Heart left ventricle (tissue), 16 donors: Measurements from ENCODE around the gene KCNH3. TPM values are rescaled to one million over a fixed set of nuclear protein-coding genes. Genes with fewer than 3 reads are reported as not detected.

Source experiments
- ATAC-seq, 4 donors: fragments of 200-7000 bp; cut with Tn5 transposase; one replicate each; pipeline ENCODE4 v1.9.1; 2020 to 2022; ENCODE audit warnings: moderate library complexity in 4 of 4, mild to moderate bottlenecking in 3 of 4, moderate number of reproducible peaks in 1 of 4
- DNase-seq, 5 donors: peaks; one replicate each; pipeline ENCODE4 v3.0.0-alpha.2; 2020
- H3K27ac ChIP-seq, 12 donors: fragments of 200-600 bp; sonication (generic) in 4 of 12; one replicate each; pipeline versions ENCODE4 v1.5.0 to v1.8.0; 2016 to 2022; ENCODE audit warnings: mild to moderate bottlenecking in 2 of 12
- H3K27me3 ChIP-seq, 9 donors: fragments of 200-600 bp; sonication (generic) in 2 of 9; one replicate each; pipeline versions ENCODE4 v1.5.1 to v1.8.0; 2016 to 2022; ENCODE audit warnings: mild to moderate bottlenecking in 3 of 9
- H3K36me3 ChIP-seq, 9 donors: fragments of 200-600 bp; sonication (generic) in 2 of 9; one replicate each; pipeline versions ENCODE4 v1.5.0 to v1.8.0; 2018 to 2022; ENCODE audit warnings: mild to moderate bottlenecking in 2 of 9
- H3K4me1 ChIP-seq, 12 donors: fragments of 200-600 bp; sonication (generic) in 4 of 12; one replicate each; pipeline versions ENCODE4 v1.5.0 to v1.8.0; 2016 to 2022; ENCODE audit warnings: mild to moderate bottlenecking in 3 of 12
- H3K4me3 ChIP-seq, 12 donors: fragments of 200-600 bp; sonication (generic) in 4 of 12; one replicate each; pipeline versions ENCODE4 v1.5.0 to v1.8.0; 2017 to 2022; ENCODE audit warnings: mild to moderate bottlenecking in 9 of 12, moderate library complexity in 4 of 12
- H3K9me3 ChIP-seq, 12 donors: fragments of 200-600 bp; sonication (generic) in 4 of 12; one replicate each; pipeline versions ENCODE4 v1.5.0 to v1.8.0; 2016 to 2022; ENCODE audit warnings: mild to moderate bottlenecking in 1 of 12
- CTCF ChIP-seq, 12 donors: fragments of 200-600 bp; sonication (generic) in 4 of 12; IDR thresholded peaks; one replicate each; pipeline versions ENCODE4 v1.5.0 to v1.8.0; 2018 to 2022; ENCODE audit warnings: antibody characterized with exemption in 12 of 12, mild to moderate bottlenecking in 5 of 12
- POLR2A ChIP-seq, 2 donors: fragments of 450-650 bp; IDR thresholded peaks; one replicate each; pipeline ENCODE4 v1.6.1; 2017; ENCODE audit warnings: antibody characterized with exemption in 2 of 2, mild to moderate bottlenecking in 2 of 2, moderate library complexity in 2 of 2
- WGBS, 4 donors: extraction: QIAGEN DNeasy Blood & Tissue Kit in 2 of 4; methylation state at CpG; one replicate each; pipeline versions ENCODE4 v1.1.5 to v1.1.7; 2013 to 2018; 5-methylcytosine and 5-hydroxymethylcytosine counted together
- intact Hi-C, 10 donors: fragments of 100-400 bp; cut with DNase I; formaldehyde crosslinking; loops; one replicate each; pipeline versions ENCODE4 v1.11.1 to v1.14.2; 2022
- polyA plus RNA-seq, 2 donors: library from polyadenylated mRNA; stranded (reverse); fragments of 200-250 nt; gene quantifications; one replicate each; pipeline ENCODE4 v1.2.3, GENCODE V29; 2013
- total RNA-seq, 9 donors: library from RNA; depleted of rRNA in 2 of 9; stranded (reverse); fragments of >200 nt in 2 of 9; fragmentation: NEBNext Ultra II Directional in 3 of 9; extraction: Animal tissue kit (Norgen Biotek cat#: 25700) in 3 of 9; gene quantifications; one replicate each; pipeline versions ENCODE4 v1.1.0 to v1.2.4, GENCODE V29; 2016 to 2023
- donor health status: ischemic (EF 13 %, LVEDD 7.1; RV severe dilation, severe dysfunction).
- donor health status: healthy with polysubstance abuse.
- donor health status: DM: no; HTN: yes; CAD: no.
- donor health status: DM: no; HTN: no; CAD: no.
- donor health status: ischemic (EF 25% LVEDD 6.9; RV normal size, moderate dysfunction).
- donor health status: ischemic (EF 25% LVEDD 5.7; RV mildly dilated, moderate dysfunction).
- donor health status: healthy.
- donor health status: DM: yes; HTN: yes; CAD: no.
- donor health status: ischemic (EF 35%, LVEDD 5.7; RV mildly dilated, moderate dysfunction).
- donor health status: nonischemic (EF 11% LVEDD 7.7; RV severe dilation, severe dysfunction).
- donor health status: DM: yes; HTN: yes; CAD: no.
- donor health status: PGD.
- donor health status: ischemic (EF 29% LVEDD 5.4; RV normal size, mild dysfunction).
- donor health status: nonischemic (EF 23%, LVEDD 6.1; RV moderate dilation, normal function).

KCNH3 gene
- total and polyA plus RNA-seq, 11 donors: 0.14 to 2.2 (median 0.40) TPM

- TF ChIP-seq CTCF (IDR thresholded peaks at IDR 0.05): no peak
- intact Hi-C loops: no loop called here
- Histone ChIP-seq H3K27ac (no peak overlapping the region), H3K4me3 (no peak overlapping the region), H3K36me3 (peaks cover 0 to 66% (median 41%) of the 10 kb centered on the region in 9 donors), H3K9me3 (no peaks in the 10 kb centered on the region), H3K4me1 (peaks cover 0 to 20% (median 2%) of the 10 kb centered on the region in 12 donors), H3K27me3 (no peaks in the 10 kb centered on the region)
- DNase-seq (no peak), ATAC-seq (no peak)
- 90 to 92% (median 91%) methylated on average over 4 of the region's 4 CpGs for WGBS, 4 donors
These were observed 17.4 kb upstream of the KCNH3 start for GRCh38 chr12:49521389-49521788.

- peak; percentile 70 to 92 (median 90) for ATAC-seq
- intact Hi-C loops: no loop called here
These were observed 14.0 kb upstream of the KCNH3 start for GRCh38 chr12:49524660-49525324.

GRCh38 chr12:49525942-49526341 lies 12.9 kb upstream of the KCNH3 start:
- DNase-seq (no peak), ATAC-seq (no peak)
- no peaks in the 10 kb centered on the region for H3K27me3 ChIP-seq
- peaks cover 0 to 61% (median 52%) of the 10 kb centered on the region in 9 donors for H3K36me3 ChIP-seq
- WGBS, 4 donors: 92 to 95% (median 93%) methylated on average over 7 of the region's 7 CpGs
- no peak overlapping the region for H3K4me3 ChIP-seq
- no peaks in the 10 kb centered on the region for H3K9me3 ChIP-seq
- peaks cover 0 to 20% (median 2%) of the 10 kb centered on the region in 12 donors for H3K4me1 ChIP-seq
- peak overlapping the region in 1 of 12 donors; percentile 76 for H3K27ac ChIP-seq
- intact Hi-C loops: no loop called here
- TF ChIP-seq CTCF (IDR thresholded peaks at IDR 0.05) (no peak), POLR2A (IDR thresholded peaks at IDR 0.05) (no peak)

More at GRCh38 chr12:49524660-49525324, 14.0 kb upstream of the KCNH3 start:
- Histone ChIP-seq H3K27me3 (no peaks in the 10 kb centered on the region), H3K4me1 (peaks cover 0 to 20% (median 2%) of the 10 kb centered on the region in 12 donors), H3K4me3 (no peak overlapping the region), H3K27ac (peak overlapping the region in 9 of 12 donors; percentile 14 to 85 (median 59)), H3K36me3 (peaks cover 0 to 65% (median 52%) of the 10 kb centered on the region in 9 donors), H3K9me3 (no peaks in the 10 kb centered on the region)
- no peak for TF ChIP-seq POLR2A (IDR thresholded peaks at IDR 0.05)
- TF ChIP-seq CTCF (IDR thresholded peaks at IDR 0.05): no peak
- DNase-seq: no peak
- WGBS, 4 donors: 55 to 65% (median 60%) methylated on average over 6 of the region's 6 CpGs

- no peaks in the 10 kb centered on the region for H3K27me3 ChIP-seq
- H3K4me3 ChIP-seq: no peak overlapping the region
- H3K4me1 ChIP-seq: peaks cover 0 to 20% (median 2%) of the 10 kb centered on the region in 12 donors
- intact Hi-C loops: no loop called here
- DNase-seq: no peak
- 88 to 94% (median 93%) methylated on average over 7 of the region's 7 CpGs for WGBS, 4 donors
- no peak for ATAC-seq
- no peaks in the 10 kb centered on the region for H3K9me3 ChIP-seq
- peaks cover 0 to 54% (median 39%) of the 10 kb centered on the region in 9 donors for H3K36me3 ChIP-seq
- TF ChIP-seq CTCF (IDR thresholded peaks at IDR 0.05) (no peak), POLR2A (IDR thresholded peaks at IDR 0.05) (no peak)
- no peak overlapping the region for H3K27ac ChIP-seq
These were observed 11.3 kb upstream of the KCNH3 start for GRCh38 chr12:49527361-49528130.
